ENCODE results near the gene KLHDC4. TPM values are rescaled to one million over a fixed set of nuclear protein-coding genes. Genes with fewer than 3 reads are reported as not detected.
"Not testable (repeated sequence)": the region's sequence is repeated elsewhere in the genome, so short reads cannot be mapped to it uniquely, and the experiment has no call there.

Gene KLHDC4
- total RNA-seq, 1 donor from 2014 or later, result 84.7 TPM

DNA sequence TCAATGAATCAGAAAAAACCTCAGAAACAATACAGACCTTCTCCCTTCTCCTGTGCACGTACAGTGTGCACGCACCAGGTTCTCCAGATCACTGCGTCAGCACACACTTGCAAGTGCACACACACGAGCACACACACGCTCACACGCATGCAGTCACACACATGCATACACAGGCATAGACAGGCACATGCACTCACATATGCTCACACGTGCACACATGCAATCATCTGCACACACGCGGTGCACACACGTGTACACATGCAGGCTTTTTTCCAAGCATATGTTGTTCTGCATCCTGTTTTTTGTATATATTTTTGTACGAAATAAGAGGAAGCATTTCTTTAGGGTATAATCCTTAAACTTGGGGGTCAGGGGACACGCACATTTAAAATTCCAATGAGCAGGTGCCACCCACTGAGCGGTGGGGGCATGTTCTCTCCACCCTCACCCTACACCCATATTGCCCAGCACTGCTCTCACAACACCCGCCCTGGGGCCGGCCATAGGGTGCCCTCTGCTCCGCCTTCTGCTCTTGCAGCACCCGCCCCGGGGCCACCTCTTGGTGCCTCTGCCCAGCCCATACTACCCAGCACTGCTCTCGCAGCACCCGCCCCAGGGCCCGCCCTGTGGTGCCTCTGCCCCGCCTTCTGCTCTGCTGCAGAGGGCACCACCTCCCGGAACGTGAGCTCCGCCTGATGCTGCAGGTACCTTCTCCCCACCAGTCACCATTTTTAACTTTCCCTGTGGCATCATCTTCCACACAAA, 20.9 kb downstream of the KLHDC4 start:
- intact Hi-C loops (cut with micrococcal nuclease), result no loop called here

GRCh38 chr16:87742781-87743490, 22.9 kb downstream of the KLHDC4 start:
- intact Hi-C loops (cut with micrococcal nuclease), result no loop called here

- intact Hi-C loops (cut with micrococcal nuclease), result no loop called here
Observed at GRCh38 chr16:87741700-87742415, 23.9 kb downstream of the KLHDC4 start.

GRCh38 chr16:87740909-87741424, 24.8 kb downstream of the KLHDC4 start:
- intact Hi-C loops (cut with micrococcal nuclease), result no loop called here

DNA sequence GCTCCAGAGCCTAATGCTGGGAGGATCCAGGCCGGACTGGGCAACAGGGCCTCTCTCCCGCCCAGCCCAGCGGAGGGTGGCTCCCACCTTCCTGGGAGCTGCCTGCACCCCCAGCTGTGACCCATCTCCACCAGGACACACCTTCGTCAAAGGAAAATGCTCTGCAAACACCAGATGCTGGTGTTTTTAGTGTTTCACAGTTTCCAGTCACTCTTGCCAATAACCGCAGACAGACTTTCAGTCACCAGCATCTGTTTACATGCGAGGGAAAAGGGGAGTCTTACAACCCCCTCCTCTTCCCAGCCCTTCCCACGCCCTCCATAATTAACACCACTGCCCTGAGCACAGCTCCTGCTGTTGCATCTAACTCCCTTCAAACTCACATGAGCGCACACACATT, 25.3 kb downstream of the KLHDC4 start:
- intact Hi-C loops (cut with micrococcal nuclease), result no loop called here

DNA sequence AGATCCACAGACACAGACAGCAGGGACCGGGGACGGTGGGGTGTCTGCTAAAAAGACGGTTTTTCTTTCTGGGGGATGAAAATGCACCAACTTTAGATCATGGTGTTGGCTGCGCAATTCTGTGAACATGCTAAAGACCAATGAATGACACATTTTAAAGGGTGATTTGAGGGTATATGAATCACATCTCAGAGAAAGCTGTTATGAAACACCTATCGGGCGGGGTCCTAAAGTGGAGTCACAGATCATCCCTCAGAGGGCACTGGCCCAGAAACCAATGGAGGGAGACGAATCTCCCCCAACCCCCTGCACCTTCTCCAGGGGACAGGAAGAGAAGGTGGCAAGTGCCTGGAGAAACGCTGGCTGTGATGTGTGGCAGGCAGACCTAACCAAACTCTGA, 26.0 kb downstream of the KLHDC4 start:
- intact Hi-C loops (cut with micrococcal nuclease), result no loop called here

DNA sequence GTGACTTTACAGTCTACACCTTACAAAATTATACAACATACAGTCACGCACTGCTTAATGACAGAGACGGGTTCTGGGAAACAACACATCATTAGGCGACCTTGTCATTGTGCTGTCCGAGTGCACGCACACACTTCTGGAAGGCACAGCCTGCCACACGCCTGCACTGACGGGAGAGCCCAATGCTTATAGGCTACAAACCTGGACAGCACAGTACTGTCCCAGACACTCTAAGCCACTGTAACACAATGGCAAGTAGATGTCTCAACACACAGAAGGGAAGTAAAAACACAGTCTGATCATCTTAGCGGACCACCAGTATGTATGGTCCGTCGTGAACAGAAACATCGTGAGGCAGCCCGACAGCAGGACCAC, 29.8 kb downstream of the KLHDC4 start:
- intact Hi-C loops (cut with micrococcal nuclease), result no loop called here

- intact Hi-C loops (cut with micrococcal nuclease), result no loop called here
Observed at GRCh38 chr16:87735270-87736007, 30.3 kb downstream of the KLHDC4 start.

- intact Hi-C loops (cut with micrococcal nuclease), result no loop called here
Observed at GRCh38 chr16:87734644-87735043, 31.1 kb downstream of the KLHDC4 start.

DNA sequence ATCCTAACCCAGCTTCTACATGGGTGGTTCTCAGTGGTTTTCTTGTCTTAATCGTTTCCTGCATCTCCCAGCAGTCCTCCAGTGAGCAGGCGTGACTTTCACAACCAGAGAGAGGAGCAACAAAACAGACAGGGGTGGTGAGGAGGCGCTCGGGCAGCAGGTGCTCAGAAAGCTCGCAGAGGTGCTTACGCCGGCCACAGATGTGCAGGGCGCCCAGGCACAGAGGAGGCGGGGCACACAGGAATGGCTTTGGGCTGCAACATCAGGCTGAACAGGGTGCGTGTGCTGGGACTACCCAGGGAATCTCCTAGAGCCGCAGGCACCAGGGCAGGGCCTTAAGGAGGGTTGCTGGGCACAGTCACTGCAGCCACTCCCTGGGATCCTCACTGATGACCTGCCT, 32.6 kb downstream of the KLHDC4 start:
- intact Hi-C loops (cut with micrococcal nuclease), result no loop called here

- intact Hi-C loops (cut with micrococcal nuclease), result no loop called here
Observed at GRCh38 chr16:87731607-87732006, 34.2 kb downstream of the KLHDC4 start.

DNA sequence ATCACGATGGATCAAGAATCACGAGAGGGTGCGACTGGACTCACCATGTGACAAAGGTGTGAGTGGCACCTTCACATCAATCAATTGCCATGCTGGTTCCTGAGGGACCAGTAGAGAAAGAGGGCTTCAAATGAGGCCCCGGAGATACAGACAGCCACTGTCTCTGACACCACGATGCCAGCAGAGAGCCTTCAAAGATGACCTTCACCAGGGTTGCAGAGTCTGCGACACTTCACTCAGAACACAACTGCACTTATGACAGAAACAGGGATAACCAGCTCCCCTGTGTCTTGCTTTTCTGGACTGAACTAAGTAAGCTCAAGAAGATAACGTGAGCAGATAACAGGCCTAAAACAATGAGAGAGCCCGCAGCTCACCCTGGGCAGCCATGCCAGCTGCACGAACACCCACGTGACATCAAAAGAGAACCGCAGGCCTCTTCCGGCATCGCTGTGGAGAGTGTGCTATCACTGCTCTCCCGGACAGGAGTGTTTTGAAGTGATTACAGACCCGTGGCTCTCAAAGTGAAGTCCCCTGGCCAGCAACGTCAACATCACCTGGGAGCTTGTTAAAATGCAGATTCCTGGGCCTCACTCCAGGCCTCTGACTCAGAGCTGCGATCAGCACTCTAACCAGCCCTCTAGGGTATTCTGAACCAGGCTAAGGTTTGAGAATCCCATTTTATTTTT, 36.4 kb downstream of the KLHDC4 start:
- intact Hi-C loops (cut with micrococcal nuclease), result no loop called here

DNA sequence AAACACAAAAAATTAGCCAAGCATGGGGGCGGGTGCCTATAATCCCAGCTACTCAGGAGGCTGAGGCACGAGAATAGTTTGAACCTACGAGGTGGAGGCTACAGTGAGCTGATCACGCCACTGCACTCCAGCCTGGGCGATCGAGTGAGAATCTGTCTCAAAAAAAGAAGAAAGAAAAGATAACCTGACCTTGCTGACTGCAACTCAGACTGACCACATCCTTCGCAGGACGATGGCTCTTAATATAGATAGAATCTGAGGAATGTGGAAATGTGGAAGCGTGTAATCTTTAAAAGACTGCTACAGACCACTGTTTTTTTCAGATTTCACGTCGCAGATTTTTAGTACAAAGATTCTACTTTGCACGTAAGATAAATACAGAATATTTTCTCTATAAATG, 37.8 kb downstream of the KLHDC4 start:
- intact Hi-C loops (cut with micrococcal nuclease), result no loop called here

DNA sequence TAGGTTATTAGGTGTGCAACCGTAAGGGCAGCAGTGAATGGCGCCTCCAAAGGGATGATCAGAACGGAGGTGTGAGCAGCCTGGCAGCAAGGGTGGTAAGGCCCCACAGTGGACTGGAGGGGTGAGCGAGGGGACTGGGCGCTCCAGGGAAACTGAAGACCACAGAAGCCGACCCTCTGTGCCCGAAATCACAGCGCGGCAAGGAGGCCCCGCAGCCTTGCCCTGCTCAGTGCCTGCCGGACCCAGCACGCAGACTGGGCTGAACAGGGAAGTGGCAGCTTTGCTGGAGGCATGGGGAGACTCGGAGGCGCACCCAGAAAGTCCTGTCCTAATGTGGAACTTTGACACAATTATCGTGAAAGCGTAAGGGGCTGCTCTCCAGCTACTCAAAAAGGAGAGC, 38.4 kb downstream of the KLHDC4 start:
- intact Hi-C loops (cut with micrococcal nuclease), result no loop called here

DNA sequence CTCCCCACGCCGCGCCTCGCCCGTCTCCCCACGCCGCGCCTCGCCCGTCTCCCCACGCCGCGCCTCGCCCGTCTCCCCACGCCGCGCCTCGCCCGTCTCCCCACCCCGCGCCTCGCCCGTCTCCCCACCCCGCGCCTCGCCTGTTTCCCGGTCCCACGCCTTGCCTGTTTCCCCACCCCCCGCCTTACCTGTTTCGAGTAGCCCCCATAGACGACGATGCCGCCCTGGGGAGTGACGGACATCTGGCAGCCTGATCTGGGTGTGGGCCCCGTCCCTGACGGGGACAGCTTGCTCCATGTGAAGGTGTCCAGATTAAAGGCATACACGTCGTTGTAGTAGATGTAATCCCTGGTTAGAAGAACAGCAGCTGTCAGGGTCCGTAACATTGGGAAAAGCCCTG, 39.2 kb downstream of the KLHDC4 start:
- intact Hi-C loops (cut with micrococcal nuclease), result not testable (repeated sequence)

DNA sequence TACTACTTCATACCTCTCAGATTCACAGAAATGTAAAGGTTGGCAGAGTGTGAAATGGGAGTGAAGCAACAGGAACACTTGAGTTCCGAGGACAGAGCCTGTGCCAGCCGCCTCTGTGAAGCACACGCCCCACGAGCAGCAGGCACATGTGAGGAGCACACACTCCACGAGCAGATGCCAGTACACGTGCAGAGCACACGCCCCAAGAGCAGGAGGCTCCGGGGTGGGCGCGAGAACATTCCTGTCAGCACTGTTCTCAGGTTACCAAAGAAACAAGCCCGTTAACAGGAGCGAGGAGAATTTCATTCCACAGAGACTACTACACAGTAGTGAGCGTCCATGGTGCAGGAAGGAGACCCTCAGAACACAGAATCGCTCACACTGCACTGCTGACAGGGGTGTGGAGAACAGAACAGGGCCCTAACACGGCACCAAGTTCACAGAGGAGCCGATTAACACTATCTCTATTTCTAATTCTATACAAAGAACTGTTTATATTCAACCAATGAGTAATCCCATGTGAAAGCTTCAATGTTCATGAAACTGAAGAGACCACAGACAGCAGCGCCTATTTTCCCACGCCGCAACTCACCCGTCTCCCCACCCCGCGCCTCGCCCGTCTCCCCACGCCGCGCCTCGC, 40.1 kb downstream of the KLHDC4 start:
- intact Hi-C loops (cut with micrococcal nuclease), result no loop called here

GRCh38 chr16:87724490-87725291, 41.1 kb downstream of the KLHDC4 start:
- intact Hi-C loops (cut with micrococcal nuclease), result no loop called here

GRCh38 chr16:87723226-87723623, 42.6 kb downstream of the KLHDC4 start:
- intact Hi-C loops (cut with micrococcal nuclease), result no loop called here

- intact Hi-C loops (cut with micrococcal nuclease), result no loop called here
Observed at GRCh38 chr16:87722590-87723225, 43.1 kb downstream of the KLHDC4 start.

Measured in T-helper 1 cell treated with Interleukin-12 subunit alpha and Interleukin-12 subunit beta and Interleukin-4 antibody, amounts not matched to agents 30 ng/mL and 1 ng/mL, for 36 hours (primary cell).